NB4 (cell line): ENCODE measurements around the gene TRAPPC10.

ENCODE experiments used
- CTCF ChIP-seq: IDR thresholded peaks from one replicate; pipeline ENCODE4 v1.5.1; 2012; ENCODE audit warnings: low read depth, low read length
- POLR2A ChIP-seq: IDR thresholded peaks from 2 replicates; pipeline ENCODE4 v1.6.1; 2011; ENCODE audit warnings: mild to moderate bottlenecking; ENCODE audit not compliant: insufficient read length; ENCODE audit errors: extremely low read depth
- TF ChIP-seq, protein P1 (sequence below): IDR thresholded peaks from 2 replicates; pipeline ENCODE4 v1.6.1; 2011; ENCODE audit warnings: low read depth, low read length

DNA sequence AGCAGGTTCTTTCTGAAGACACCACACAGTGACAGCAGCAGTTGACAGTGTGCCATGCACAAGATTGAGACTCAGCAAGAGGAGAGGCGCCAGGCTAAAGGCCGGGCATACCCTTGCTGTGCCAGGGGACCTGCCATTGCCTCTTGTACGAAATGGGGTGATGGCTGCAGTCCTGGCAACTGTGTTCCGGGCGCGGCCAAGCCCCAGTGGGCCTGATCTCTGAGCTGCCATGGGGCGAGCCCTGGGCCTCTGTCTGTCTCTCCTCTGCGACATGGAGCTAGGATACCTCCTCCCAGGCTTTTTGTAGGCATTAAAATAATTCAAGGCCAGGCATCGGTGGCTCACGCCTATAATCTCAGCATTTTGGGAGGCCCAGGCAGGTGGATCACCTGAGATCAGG is 9.6 kb upstream of the TRAPPC10 start:
- TF ChIP-seq CTCF (no peak), POLR2A (no peak)
- TF ChIP-seq, protein P1, sequence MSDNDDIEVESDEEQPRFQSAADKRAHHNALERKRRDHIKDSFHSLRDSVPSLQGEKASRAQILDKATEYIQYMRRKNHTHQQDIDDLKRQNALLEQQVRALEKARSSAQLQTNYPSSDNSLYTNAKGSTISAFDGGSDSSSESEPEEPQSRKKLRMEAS: no peak
